H1 (cell line): ENCODE results near the gene ADD3. TPM values are rescaled to one million over a fixed set of nuclear protein-coding genes. Genes with fewer than 3 reads are reported as not detected.

Experiments used
- CTCF ChIA-PET: fragments of 300-600 bp; sonication (Branson Sonifier 250); formaldehyde crosslinking; loops from one replicate; lab custom pipeline; 2021; ENCODE audit not compliant: partially characterized antibody; lab: Charles Lee
- POLR2A ChIA-PET: fragments of 300-600 bp; sonication (Branson Sonifier 250); formaldehyde crosslinking; loops from one replicate; lab custom pipeline; 2021; ENCODE audit warnings: inconsistent platforms; ENCODE audit not compliant: partially characterized antibody; lab: Charles Lee
- DNase-seq, 2 experiments: peaks; one replicate each; pipeline versions ENCODE4 v3.0.0 to v3.0.0-alpha.2; 2010 to 2022; ENCODE audit warnings: low spot score in 2 of 2, low read depth in 1 of 2, mixed read lengths in 1 of 2
- FAIRE-seq: peaks from 2 replicates; lab custom pipeline; 2011; peaks lifted over from hg19 to GRCh38; lab: Jason Lieb, UNC
- H2AFZ ChIP-seq: 2 replicates; pipeline ENCODE4 v1.8.1; 2012; ENCODE audit warnings: low read length, inconsistent platforms
- H2AK5ac ChIP-seq: 2 replicates; pipeline ENCODE4 v1.6.1; 2013; ENCODE audit warnings: low read depth, low read length
- H2BK120ac ChIP-seq: replicated peaks from 2 replicates; pipeline ENCODE3; 2013; ENCODE audit warnings: low read depth, low read length, inconsistent platforms
- H2BK12ac ChIP-seq: 2 replicates; pipeline ENCODE4 v1.6.1; 2013; ENCODE audit warnings: low read depth, low read length
- H2BK15ac ChIP-seq: 2 replicates; pipeline ENCODE4 v1.6.1; 2013; ENCODE audit warnings: low read length
- H2BK20ac ChIP-seq: 2 replicates; pipeline ENCODE4 v1.6.1; 2013; ENCODE audit warnings: low read length
- H2BK5ac ChIP-seq: 2 replicates; pipeline ENCODE4 v1.6.1; 2013; ENCODE audit warnings: low read depth, low read length
- H3K14ac ChIP-seq: 2 replicates; pipeline ENCODE4 v1.6.1; 2013; ENCODE audit warnings: inconsistent platforms; ENCODE audit not compliant: insufficient read length
- H3K18ac ChIP-seq: 2 replicates; pipeline ENCODE4 v1.6.1; 2013; ENCODE audit warnings: low read length; ENCODE audit errors: extremely low read depth
- H3K23ac ChIP-seq: 2 replicates; pipeline ENCODE4 v1.6.1; 2013; ENCODE audit warnings: inconsistent platforms; ENCODE audit not compliant: insufficient read length
- H3K23me2 ChIP-seq: 2 replicates; pipeline ENCODE4 v1.6.1; 2013; ENCODE audit warnings: low read depth, low read length
- H3K27ac ChIP-seq: 2 replicates; pipeline ENCODE4 v1.6.1; 2011; ENCODE audit warnings: low read depth, low read length, inconsistent platforms
- H3K27me3 ChIP-seq, 4 experiments: replicated peaks in 1 of 4; 1 replicate in 1 of 4; 2 replicates in 3 of 4; pipeline versions ENCODE4 v1.6.1 to v1.8.1; 2011 to 2013; ENCODE audit warnings: low read length in 3 of 4, mild to moderate bottlenecking in 3 of 4, inconsistent platforms in 2 of 4, mixed read lengths in 2 of 4, moderate library complexity in 1 of 4; ENCODE audit not compliant: control insufficient read depth in 3 of 4, insufficient read depth in 3 of 4; ENCODE audit errors: extremely low read depth in 1 of 4
- H3K36me3 ChIP-seq, 4 experiments: 2 replicates each; pipeline versions ENCODE4 v1.6.1 to v1.8.1; 2011 to 2013; ENCODE audit warnings: mild to moderate bottlenecking in 4 of 4, low read length in 3 of 4, moderate library complexity in 2 of 4, control low read depth in 1 of 4, inconsistent platforms in 1 of 4; ENCODE audit not compliant: insufficient read depth in 4 of 4, control insufficient read depth in 2 of 4
- H3K4ac ChIP-seq: replicated peaks from 2 replicates; pipeline ENCODE3; 2013; ENCODE audit warnings: low read length, low read depth, mixed read lengths, inconsistent platforms; ENCODE audit not compliant: insufficient read length
- H3K4me1 ChIP-seq, 4 experiments: replicated peaks in 1 of 4; 1 replicate in 1 of 4; 2 replicates in 3 of 4; pipeline versions ENCODE4 v1.6.1 to v1.8.1; 2011 to 2013; ENCODE audit warnings: low read length in 3 of 4, inconsistent platforms in 2 of 4, mixed read lengths in 1 of 4; ENCODE audit not compliant: insufficient read depth in 4 of 4, control insufficient read depth in 3 of 4
- H3K4me2 ChIP-seq, 2 experiments: 2 replicates each; pipeline versions ENCODE4 v1.6.1 to v1.8.1; 2011 to 2013; ENCODE audit warnings: low read depth in 2 of 2, low read length in 2 of 2, control low read depth in 1 of 2, inconsistent platforms in 1 of 2, mild to moderate bottlenecking in 1 of 2; ENCODE audit not compliant: insufficient read depth in 1 of 2
- H3K4me3 ChIP-seq, 4 experiments: fragments of 200-600, 300-600 bp in 1 of 4; sonication (generic), shearing (Covaris generic), sonication (Bioruptor Twin) in 1 of 4; 2 replicates each; pipeline versions ENCODE4 v1.5.1 to v1.8.1; 2011 to 2016; ENCODE audit warnings: low read length in 4 of 4, low read depth in 3 of 4, control low read depth in 2 of 4, inconsistent platforms in 2 of 4, mild to moderate bottlenecking in 2 of 4, mixed read lengths in 1 of 4, moderate library complexity in 1 of 4; ENCODE audit not compliant: insufficient read depth in 2 of 4; ENCODE audit errors: extremely low read depth in 1 of 4
- H3K56ac ChIP-seq: replicated peaks from 2 replicates; pipeline ENCODE3; 2013; ENCODE audit warnings: low read depth, mild to moderate bottlenecking, mixed read lengths, low read length, inconsistent platforms; ENCODE audit not compliant: insufficient read length
- H3K79me1 ChIP-seq: 2 replicates; pipeline ENCODE4 v1.6.1; 2013; ENCODE audit warnings: low read depth, low read length, control low read depth
- H3K79me2 ChIP-seq, 2 experiments: 2 replicates each; pipeline versions ENCODE4 v1.6.1 to v1.8.1; 2012 to 2013; ENCODE audit warnings: low read length in 2 of 2, mild to moderate bottlenecking in 2 of 2, inconsistent platforms in 1 of 2; ENCODE audit not compliant: insufficient read depth in 2 of 2, control insufficient read depth in 1 of 2
- H3K9ac ChIP-seq, 4 experiments: replicated peaks in 1 of 4; 1 replicate in 1 of 4; 2 replicates in 3 of 4; pipeline versions ENCODE4 v1.6.1 to v1.8.1; 2011 to 2013; ENCODE audit warnings: low read depth in 3 of 4, low read length in 3 of 4, control low read depth in 2 of 4, mild to moderate bottlenecking in 2 of 4, moderate library complexity in 2 of 4, inconsistent platforms in 1 of 4; ENCODE audit errors: extremely low read depth in 1 of 4
- H3K9me3 ChIP-seq, 2 experiments: 2 replicates each; pipeline versions ENCODE4 v1.6.1 to v1.8.1; 2012 to 2013; ENCODE audit warnings: mild to moderate bottlenecking in 2 of 2, moderate library complexity in 2 of 2, control low read depth in 1 of 2, inconsistent platforms in 1 of 2, low read depth in 1 of 2, low read length in 1 of 2, mixed read lengths in 1 of 2; ENCODE audit not compliant: insufficient read depth in 2 of 2
- H4K20me1 ChIP-seq, 2 experiments: replicated peaks in 1 of 2; 2 replicates each; pipeline versions ENCODE3 to v1.8.1; 2011 to 2013; ENCODE audit warnings: inconsistent platforms in 2 of 2, low read length in 2 of 2, mild to moderate bottlenecking in 1 of 2; ENCODE audit not compliant: insufficient read depth in 2 of 2, control insufficient read depth in 1 of 2
- H4K5ac ChIP-seq: 2 replicates; pipeline ENCODE4 v1.6.1; 2013; ENCODE audit warnings: low read length, low read depth, mixed read lengths, inconsistent platforms; ENCODE audit not compliant: insufficient read length
- H4K8ac ChIP-seq: 2 replicates; pipeline ENCODE4 v1.8.0; 2013; ENCODE audit warnings: mild to moderate bottlenecking, moderate library complexity, low read length, inconsistent platforms; ENCODE audit not compliant: insufficient read depth; ENCODE audit errors: extremely low read depth
- H4K91ac ChIP-seq: replicated peaks from 2 replicates; pipeline ENCODE3; 2013; ENCODE audit warnings: low read length, mixed read lengths, inconsistent platforms; ENCODE audit not compliant: insufficient read length
- EGR1 ChIP-seq: IDR thresholded peaks from 2 replicates; pipeline ENCODE4 v1.6.1; 2011; ENCODE audit warnings: low read depth, low read length, borderline replicate concordance
- whole genome bisulfite sequencing, 2 experiments: shearing (Covaris generic) in 1 of 2; methylation state at CpG; one replicate each; pipeline versions ENCODE4 v1.1.6 to v1.1.7; 2013 to 2015; ENCODE audit warnings: low lambda C conversion rate in 2 of 2, mixed read lengths in 2 of 2, inconsistent platforms in 1 of 2, low coverage in 1 of 2, missing lambda C conversion rate in 1 of 2; ENCODE audit not compliant: insufficient replicate concordance in 2 of 2, insufficient coverage in 1 of 2, insufficient read length in 1 of 2; ENCODE audit errors: extremely low coverage in 1 of 2, missing lambda C conversion rate in 1 of 2; 5-methylcytosine and 5-hydroxymethylcytosine counted together
- polyA plus RNA-seq, 7 experiments: library from polyadenylated mRNA; depleted of rRNA in 3 of 7; stranded (reverse) in 5 of 7; unstranded in 2 of 7; fragments of >200 nt in 5 of 7; fragments of 200-250 nt in 2 of 7; gene quantifications; 1 replicate in 5 of 7; 2 replicates in 1 of 7; 4 replicates in 1 of 7; pipeline versions ENCODE4 v1.2.1 to v1.2.3, GENCODE V29; 2011 to 2013; ENCODE audit warnings: missing spikeins in 2 of 7, mixed read lengths in 2 of 7
- total RNA-seq: library from RNA; stranded (reverse); fragmentation: NEBNext Ultra II Directional; extraction: Animal tissue kit (Norgen Biotek cat#: 25700); gene quantifications from 2 replicates; pipeline ENCODE4 v1.2.1, GENCODE V29; 2021

The ADD3 gene
- total and polyA plus RNA-seq, 2 of the 8 experiments (the other 6 are each of a cell fraction or from before 2014, with no cell fraction given): 44.7 to 85.6 TPM

- Histone ChIP-seq H2BK20ac (no peak overlapping the region), H3K9ac (no peak overlapping the region), H3K18ac (no peak overlapping the region), H2AK5ac (0 out of 2 replicates have a peak overlapping the region, but pooled peaks have one; percentile 0), H2BK12ac (no peak overlapping the region), H3K56ac (no peak overlapping the region), H2BK15ac (no peak overlapping the region), H3K4me2 (no peak overlapping the region), H3K79me2 (no peaks in the 10 kb centered on the region), H3K27me3 (0 out of 7 replicates have a peak, but pooled peaks cover 0 to 8% (median under 1%) of the 10 kb centered on the region in 4 experiments), H4K91ac (no peak overlapping the region), H3K23me2 (no peaks in the 10 kb centered on the region), H3K4ac (no peak overlapping the region), H4K8ac (no peak overlapping the region), H3K79me1 (no peaks in the 10 kb centered on the region), H4K5ac (no peak overlapping the region), H4K20me1 (no peaks in the 10 kb centered on the region), H2BK5ac (no peak overlapping the region), H3K27ac (no peak overlapping the region), H3K9me3 (no peaks in the 10 kb centered on the region), H3K36me3 (no peaks in the 10 kb centered on the region), H2BK120ac (no peak overlapping the region), H2AFZ (no peak overlapping the region), H3K14ac (no peak overlapping the region), H3K4me3 (no peak overlapping the region), H3K4me1 (no peaks in the 10 kb centered on the region), H3K23ac (no peak overlapping the region)
- CTCF ChIA-PET: interaction anchor here (1.0 to 2.3 kb wide), 5 partner anchors 11 to 40 kb away, joined by 3 to 9 read pairs (median 5); no protein-coding TSS in a partner anchor
- DNase-seq (no peak), FAIRE-seq (no peak)
- TF ChIP-seq EGR1: no peak
- POLR2A ChIA-PET: no interaction called here
- 85% methylated on average over 5 of the region's 5 CpGs; no CpG with 5 or more reads in 1 of the 2 experiments for WGBS, 2 experiments
Observed at GRCh38 chr10:110181911-110182310, 174.1 kb downstream of the ADD3 start.
